HepG2 (cell line): ENCODE results near the gene ZFHX3. TPM values are rescaled to one million over a fixed set of nuclear protein-coding genes. Genes with fewer than 3 reads are reported as not detected.

Experiments
- ATAC-seq: fragments of 200-7000 bp; cut with Tn5 transposase; 3 replicates; pipeline ENCODE4 v1.9.1; 2020; ENCODE audit warnings: mild to moderate bottlenecking, moderate library complexity
- BruUV-seq: library from RNA; stranded (reverse); fragments of 400-500 nt; replicated peaks from 2 replicates; lab custom pipeline; 2021; lab: Mats Ljungman, UMichigan
- CTCF ChIA-PET: fragments of 300-600 bp; formaldehyde crosslinking; extraction: SDS; loops from one replicate; lab custom pipeline; 2021; ENCODE audit warnings: low total read pairs, inconsistent platforms, low intra/inter-chr PET ratio; lab: Yijun Ruan, JAX
- POLR2A ChIA-PET: fragments of 350-600 bp; sonication (Branson Sonifier 250); formaldehyde crosslinking; loops from one replicate; lab custom pipeline; 2020; ENCODE audit warnings: antibody characterized with exemption, inconsistent platforms; lab: Yijun Ruan, JAX
- DNase-seq: peaks from one replicate; pipeline ENCODE4 v3.0.0-alpha.2; 2015; ENCODE audit warnings: low spot score
- FAIRE-seq: peaks from 3 replicates; lab custom pipeline; 2011; peaks lifted over from hg19 to GRCh38; lab: Jason Lieb, UNC
- H2AFZ ChIP-seq: one replicate; pipeline ENCODE4 v1.6.1; 2011; ENCODE audit warnings: low read length, inconsistent platforms
- H3K27ac ChIP-seq: fragments of 300-600 bp; 3 replicates; pipeline ENCODE4 v1.8.0; 2011; ENCODE audit warnings: mixed run types, mild to moderate bottlenecking, mixed read lengths, low read length, inconsistent platforms; ENCODE audit not compliant: insufficient read depth; ENCODE audit errors: extremely low read length
- H3K27me3 ChIP-seq, 2 experiments: fragments of 200-600 bp in 1 of 2; 2 replicates in 1 of 2; 3 replicates in 1 of 2; pipeline versions ENCODE4 v1.6.0 to v1.8.0; 2011; ENCODE audit warnings: low read length in 2 of 2, mild to moderate bottlenecking in 2 of 2, moderate library complexity in 2 of 2, inconsistent platforms in 1 of 2; ENCODE audit not compliant: insufficient read depth in 2 of 2, control insufficient read depth in 1 of 2
- H3K36me3 ChIP-seq, 2 experiments: fragments of 200-600 bp in 1 of 2; replicated peaks in 1 of 2; 2 replicates in 1 of 2; 3 replicates in 1 of 2; pipeline versions ENCODE4 v1.5.1 to v1.8.0; 2011; ENCODE audit warnings: low read length in 2 of 2, inconsistent platforms in 1 of 2; ENCODE audit not compliant: insufficient read depth in 2 of 2, control insufficient read depth in 1 of 2
- H3K4me1 ChIP-seq: 2 replicates; pipeline ENCODE4 v1.5.1; 2012; ENCODE audit warnings: low read length, inconsistent platforms; ENCODE audit not compliant: insufficient read depth
- H3K4me2 ChIP-seq: 2 replicates; pipeline ENCODE4 v1.6.0; 2011; ENCODE audit warnings: low read depth, low read length, inconsistent platforms
- H3K4me3 ChIP-seq, 3 experiments: fragments of 200-600 bp in 1 of 3; sonication (generic), shearing (Covaris generic) in 1 of 3; replicated peaks in 1 of 3; 2 replicates each; pipeline ENCODE4 v1.5.1; 2011 to 2016; ENCODE audit warnings: low read length in 3 of 3, inconsistent platforms in 2 of 3, low read depth in 2 of 3, mild to moderate bottlenecking in 2 of 3, control low read depth in 1 of 3, mixed read lengths in 1 of 3; ENCODE audit not compliant: insufficient read depth in 1 of 3
- H3K79me2 ChIP-seq: one replicate; pipeline ENCODE4 v1.6.1; 2011; ENCODE audit warnings: low read length, inconsistent platforms; ENCODE audit not compliant: insufficient read depth
- H3K9ac ChIP-seq: 2 replicates; pipeline ENCODE4 v1.6.0; 2011; ENCODE audit warnings: mild to moderate bottlenecking, low read depth, low read length, inconsistent platforms; ENCODE audit not compliant: insufficient read depth
- H3K9me3 ChIP-seq: 2 replicates; pipeline ENCODE4 v1.5.1; 2012; ENCODE audit warnings: mild to moderate bottlenecking, low read length
- H4K20me1 ChIP-seq: 2 replicates; pipeline ENCODE4 v1.6.0; 2011; ENCODE audit warnings: inconsistent platforms, mild to moderate bottlenecking, low read length, moderate library complexity; ENCODE audit not compliant: insufficient read depth
- ATAD3A ChIP-seq: sonication (generic); formaldehyde crosslinking; IDR thresholded peaks from 2 replicates; pipeline ENCODE4 v1.4.0; 2020; ENCODE audit warnings: missing genetic modification reagents
- GABPB1 ChIP-seq: IDR thresholded peaks from 2 replicates; pipeline ENCODE4 v1.6.1; 2016; ENCODE audit warnings: mild to moderate bottlenecking, missing genetic modification reagents, moderate library complexity, missing compliant biosample characterization
- MBNL3 ChIP-seq: fragments of 250-450 bp; sonication (Bioruptor Pico); conservative IDR thresholded peaks from 2 replicates; pipeline ENCODE4 v1.8.0; 2022; ENCODE audit warnings: mild to moderate bottlenecking, inconsistent platforms
- PBX2 ChIP-seq: IDR thresholded peaks from 2 replicates; pipeline ENCODE4 v1.6.1; 2016; ENCODE audit warnings: control low read depth
- ZMAT5 ChIP-seq: sonication (generic); formaldehyde crosslinking; IDR thresholded peaks from 2 replicates; pipeline ENCODE4 v1.5.0; 2020; ENCODE audit warnings: mild to moderate bottlenecking, low read depth, missing genetic modification reagents, borderline replicate concordance
- ZNF30 ChIP-seq: sonication (generic); formaldehyde crosslinking; IDR thresholded peaks from 2 replicates; pipeline ENCODE4 v1.5.0; 2020; ENCODE audit warnings: mild to moderate bottlenecking, missing genetic modification reagents
- ZNF772 ChIP-seq: sonication (generic); formaldehyde crosslinking; IDR thresholded peaks from 2 replicates; pipeline ENCODE4 v1.5.0; 2020; ENCODE audit warnings: mild to moderate bottlenecking, missing genetic modification reagents
- whole genome bisulfite sequencing: methylation state at CpG from one replicate; pipeline ENCODE4 v1.1.6; 2017; ENCODE audit warnings: low lambda C conversion rate; 5-methylcytosine and 5-hydroxymethylcytosine counted together
- in situ Hi-C: cut with HindIII; loops from 2 replicates; pipeline ENCODE4 v1.10.0; 2017; ENCODE audit warnings: low pct_unique_long_range_greater_than_20kb; ENCODE audit not compliant: extremely low pct_ligation_motif_present
- intact Hi-C: fragments of 100-400 bp; cut with micrococcal nuclease; formaldehyde crosslinking; loops from one replicate; pipeline ENCODE4 v1.10.0; 2022; ENCODE audit not compliant: unreplicated experiment
- polyA plus RNA-seq, 8 experiments: library from polyadenylated mRNA; depleted of rRNA in 3 of 8; stranded (reverse) in 7 of 8; unstranded in 1 of 8; fragments of >200 nt; fragmentation: Illumina TruSeq in 4 of 8; extraction: Trizol in 4 of 8; gene quantifications; 2 replicates each; pipeline versions ENCODE4 v1.2.1 to v1.2.3, GENCODE V29; 2011 to 2016; ENCODE audit warnings: low read depth in 4 of 8, missing spikeins in 1 of 8, mixed read lengths in 1 of 8; ENCODE audit not compliant: insufficient read depth in 1 of 8
- total RNA-seq, 5 experiments: library from RNA; depleted of rRNA; stranded (reverse); fragments of >200 nt; fragmentation: Illumina TruSeq; extraction: Trizol; gene quantifications; 2 replicates each; pipeline ENCODE4 v1.2.3, GENCODE V29; 2016; ENCODE audit warnings: low read depth in 1 of 5

ZFHX3 gene
- total and polyA plus RNA-seq, 2 of the 13 experiments (the other 11 are each of a cell fraction or from before 2014, with no cell fraction given) = 5.0 to 6.0 TPM

GRCh38 chr16:73094371-73094770 lies 46.4 kb upstream of the ZFHX3 start:
- Histone ChIP-seq H3K9ac (no peak overlapping the region), H3K9me3 (no peaks in the 10 kb centered on the region), H3K79me2 (no peaks in the 10 kb centered on the region), H3K4me3 (no peak overlapping the region), H3K27me3 (peaks cover 2 to 4% of the 10 kb centered on the region in 2 experiments; a peak in 2 of 5 replicates), H4K20me1 (no peaks in the 10 kb centered on the region), H3K36me3 (no peaks in the 10 kb centered on the region), H3K4me1 (peaks cover 23% of the 10 kb centered on the region), H3K27ac (no peak overlapping the region), H3K4me2 (no peak overlapping the region), H2AFZ (no peak overlapping the region)
- FAIRE-seq (no peak), DNase-seq (no peak), ATAC-seq (no peak)
- BruUV-seq = no TSS peak
- TF ChIP-seq ATAD3A = no peak
- TF ChIP-seq GABPB1 (CRISPR knock-in tag) = no peak
- no peak for TF ChIP-seq ZMAT5
- TF ChIP-seq ZNF772 = no peak
- TF ChIP-seq PBX2 (CRISPR knock-in tag) = no peak
- no peak for TF ChIP-seq ZNF30 (CRISPR knock-in tag)
- TF ChIP-seq MBNL3 (CRISPR knock-in tag) = no peak
- ChIA-PET POLR2A (no interaction called here), CTCF (no interaction called here)
- 82% methylated on average over 6 of the region's 6 CpGs for WGBS
- intact Hi-C loops = no loop called here
- in situ Hi-C loops = no loop called here
